Fibroblast of skin of left biceps (primary cell): ENCODE data around the gene INO80C.

ENCODE experiments used
- DNase-seq, 2 experiments: peaks; one replicate each; pipeline ENCODE4 v3.0.0-alpha.2; 2013; ENCODE audit warnings: low read depth in 2 of 2

Gene INO80C

GRCh38 chr18:35497370-35498197, at the start of gene INO80C:
TSS of gene INO80C (minus strand) at chr18:35497960. CDS start at chr18:35497874, 86 bp downstream.
- DNase-seq, result peak; percentile 84 to 85

- DNase-seq, result no peak
Measured at GRCh38 chr18:35547008-35547605, 49.3 kb upstream of the INO80C start.

- DNase-seq, result no peak
Measured at GRCh38 chr18:35542356-35542755, 44.6 kb upstream of the INO80C start.

GRCh38 chr18:35535297-35535696, 37.5 kb upstream of the INO80C start:
- DNase-seq, result no peak

GRCh38 chr18:35533916-35534405, 36.2 kb upstream of the INO80C start:
- DNase-seq, result no peak

- no peak for DNase-seq
Measured at GRCh38 chr18:35528749-35529274, 31.1 kb upstream of the INO80C start.

- no peak for DNase-seq
Measured at GRCh38 chr18:35526495-35527059, 28.8 kb upstream of the INO80C start.

- DNase-seq, result no peak
Measured at GRCh38 chr18:35525795-35526494, 28.2 kb upstream of the INO80C start.

GRCh38 chr18:35524226-35524625, 26.5 kb upstream of the INO80C start:
- DNase-seq, result no peak

- DNase-seq, result no peak
Measured at GRCh38 chr18:35522130-35522959, 24.6 kb upstream of the INO80C start.

GRCh38 chr18:35521133-35521532, 23.4 kb upstream of the INO80C start:
- DNase-seq, result no peak

- no peak for DNase-seq
Measured at GRCh38 chr18:35519148-35519899, 21.6 kb upstream of the INO80C start.

- DNase-seq, result no peak
Measured at GRCh38 chr18:35517715-35518114, 20.0 kb upstream of the INO80C start.

- DNase-seq, result no peak
Measured at GRCh38 chr18:35516789-35517188, 19.0 kb upstream of the INO80C start.

- no peak for DNase-seq
Measured at GRCh38 chr18:35516351-35516750, 18.6 kb upstream of the INO80C start.

GRCh38 chr18:35515460-35516130, 17.8 kb upstream of the INO80C start:
- no peak for DNase-seq

GRCh38 chr18:35514752-35515459, 17.1 kb upstream of the INO80C start:
- no peak for DNase-seq

GRCh38 chr18:35514283-35514682, 16.5 kb upstream of the INO80C start:
- DNase-seq, result no peak
